Neuron (in vitro differentiated cells): ENCODE data around the gene RINL.
A peak's percentile ranks its signal among the peaks of the same experiment; 100 is the strongest.
"Not testable (repeated sequence)": the region's sequence is repeated elsewhere in the genome, so short reads cannot be mapped to it uniquely, and the experiment has no call there.

Experiments
- H2AFZ ChIP-seq: one replicate; pipeline ENCODE4 v1.6.1; 2013; ENCODE audit warnings: low read depth, mild to moderate bottlenecking, inconsistent platforms, low read length, moderate library complexity
- H3K27me3 ChIP-seq: one replicate; pipeline ENCODE4 v1.6.1; 2013; ENCODE audit warnings: low read length; ENCODE audit not compliant: insufficient read depth
- H3K36me3 ChIP-seq: one replicate; pipeline ENCODE4 v1.6.1; 2013; ENCODE audit warnings: low read length; ENCODE audit not compliant: insufficient read depth
- H3K4me1 ChIP-seq: one replicate; pipeline ENCODE4 v1.6.1; 2013; ENCODE audit warnings: low read length; ENCODE audit not compliant: insufficient read depth
- H3K4me3 ChIP-seq: 2 replicates; pipeline ENCODE4 v1.5.1; 2013; ENCODE audit warnings: mild to moderate bottlenecking, low read length, moderate library complexity
- H3K9me3 ChIP-seq: one replicate; pipeline ENCODE4 v1.6.1; 2013; ENCODE audit warnings: low read length

Gene RINL

GRCh38 chr19:38898788-38899446 is 20.8 kb upstream of the RINL start:
- H3K4me1 ChIP-seq = peaks cover 10% of the 10 kb centered on the region
- H2AFZ ChIP-seq = peak overlapping the region; percentile 69
- peak overlapping the region; percentile 74 for H3K4me3 ChIP-seq
- no peaks in the 10 kb centered on the region for H3K9me3 ChIP-seq
- no peaks in the 10 kb centered on the region for H3K36me3 ChIP-seq
- H3K27me3 ChIP-seq = no peaks in the 10 kb centered on the region

DNA sequence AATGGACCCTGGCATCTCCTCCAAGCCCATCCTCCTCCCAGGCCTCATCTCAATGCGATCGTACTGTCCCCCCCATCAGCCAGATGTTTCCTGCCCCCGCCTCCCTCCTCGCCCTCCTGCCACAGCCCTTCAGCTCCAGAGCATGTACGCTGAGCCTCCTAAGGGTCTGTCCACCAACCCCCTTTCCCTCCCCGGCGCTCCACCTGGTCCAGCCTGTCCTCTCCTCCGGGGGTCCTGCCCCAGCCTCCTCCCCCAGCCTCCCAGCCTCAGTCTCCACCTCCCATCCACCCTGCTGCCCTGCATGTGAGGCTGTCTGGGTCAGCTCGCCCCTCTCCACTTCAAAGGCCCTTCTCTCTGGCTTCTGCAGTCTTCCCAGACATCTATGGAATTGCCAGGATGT is 16.9 kb upstream of the RINL start:
- no peak overlapping the region for H3K4me3 ChIP-seq
- H3K27me3 ChIP-seq = no peaks in the 10 kb centered on the region
- H3K4me1 ChIP-seq = peaks cover 6% of the 10 kb centered on the region
- no peak overlapping the region for H2AFZ ChIP-seq
- no peaks in the 10 kb centered on the region for H3K9me3 ChIP-seq
- H3K36me3 ChIP-seq = peaks cover 2% of the 10 kb centered on the region

GRCh38 chr19:38893341-38893771 is 15.3 kb upstream of the RINL start:
- Histone ChIP-seq H3K27me3 (no peaks in the 10 kb centered on the region), H3K4me3 (no peak overlapping the region), H3K4me1 (no peaks in the 10 kb centered on the region), H3K9me3 (no peaks in the 10 kb centered on the region), H2AFZ (no peak overlapping the region), H3K36me3 (peaks cover 15% of the 10 kb centered on the region)

GRCh38 chr19:38892841-38893240 is 14.8 kb upstream of the RINL start:
- Histone ChIP-seq H3K4me3 (no peak overlapping the region), H3K9me3 (no peaks in the 10 kb centered on the region), H3K36me3 (peaks cover 15% of the 10 kb centered on the region), H2AFZ (no peak overlapping the region), H3K27me3 (no peaks in the 10 kb centered on the region), H3K4me1 (no peaks in the 10 kb centered on the region)

DNA sequence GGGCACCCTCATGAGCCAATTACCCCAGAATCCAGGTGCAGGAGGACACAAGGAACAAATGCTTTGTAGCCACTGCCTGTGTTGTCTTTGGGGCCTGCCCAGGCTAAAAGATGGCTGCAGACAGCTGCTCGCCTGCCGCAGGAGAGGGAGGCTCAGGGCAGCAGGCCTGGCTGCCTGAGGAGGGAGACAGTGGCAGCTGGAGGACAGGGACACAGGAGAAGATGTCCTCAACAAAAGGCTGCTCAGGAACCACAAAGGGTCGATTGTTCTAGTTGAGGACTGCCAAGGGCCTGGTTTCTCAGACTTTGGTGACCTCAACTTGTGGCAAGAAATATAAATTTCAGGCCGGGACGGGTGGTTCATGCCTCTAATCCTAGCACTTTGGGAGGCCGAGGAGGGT is 13.7 kb upstream of the RINL start:
- no peaks in the 10 kb centered on the region for H3K4me1 ChIP-seq

GRCh38 chr19:38890686-38891085 is 12.6 kb upstream of the RINL start:
- peaks cover 15% of the 10 kb centered on the region for H3K36me3 ChIP-seq
- no peaks in the 10 kb centered on the region for H3K27me3 ChIP-seq
- H3K9me3 ChIP-seq = no peaks in the 10 kb centered on the region
- H2AFZ ChIP-seq = no peak overlapping the region
- H3K4me1 ChIP-seq = no peaks in the 10 kb centered on the region
- H3K4me3 ChIP-seq = no peak overlapping the region

More for the DNA sequence above, 13.7 kb upstream of the RINL start:
- Histone ChIP-seq H3K27me3 (no peaks in the 10 kb centered on the region), H3K4me3 (no peak overlapping the region), H3K36me3 (peaks cover 15% of the 10 kb centered on the region), H3K9me3 (no peaks in the 10 kb centered on the region), H2AFZ (no peak overlapping the region)

- Histone ChIP-seq H2AFZ (no peak overlapping the region), H3K9me3 (no peaks in the 10 kb centered on the region), H3K4me3 (no peak overlapping the region), H3K4me1 (no peaks in the 10 kb centered on the region), H3K27me3 (no peaks in the 10 kb centered on the region), H3K36me3 (peaks cover 15% of the 10 kb centered on the region)
Observed at GRCh38 chr19:38889803-38890202, 11.7 kb upstream of the RINL start.

- peaks cover 15% of the 10 kb centered on the region for H3K36me3 ChIP-seq
- H2AFZ ChIP-seq = no peak overlapping the region
- H3K27me3 ChIP-seq = no peaks in the 10 kb centered on the region
- no peaks in the 10 kb centered on the region for H3K9me3 ChIP-seq
- H3K4me1 ChIP-seq = no peaks in the 10 kb centered on the region
- no peak overlapping the region for H3K4me3 ChIP-seq
Observed at GRCh38 chr19:38888876-38889275, 10.8 kb upstream of the RINL start.

DNA sequence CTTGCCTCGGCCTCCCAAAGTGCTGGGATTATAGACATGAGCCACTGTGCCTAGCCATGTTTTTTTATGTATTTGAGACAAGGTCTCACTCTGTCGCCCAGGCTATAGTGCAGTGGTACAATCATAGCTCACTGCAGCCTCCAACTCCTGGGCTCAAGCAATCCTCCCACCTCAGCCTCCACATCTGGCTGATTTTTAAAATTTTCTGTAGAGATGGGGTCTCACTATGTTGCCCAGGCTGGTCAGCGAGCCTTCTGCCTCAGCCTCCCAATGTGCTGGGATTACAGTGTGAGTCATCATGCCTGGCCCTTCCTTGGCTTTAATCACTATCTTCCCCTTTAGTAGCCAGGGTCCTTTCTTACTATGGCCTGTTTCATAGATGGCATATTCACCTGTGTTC is 6.6 kb upstream of the RINL start:
- not testable (repeated sequence) for H3K27me3 ChIP-seq, H3K4me3 ChIP-seq, H3K9me3 ChIP-seq, H3K4me1 ChIP-seq, H3K36me3 ChIP-seq, H2AFZ ChIP-seq

DNA sequence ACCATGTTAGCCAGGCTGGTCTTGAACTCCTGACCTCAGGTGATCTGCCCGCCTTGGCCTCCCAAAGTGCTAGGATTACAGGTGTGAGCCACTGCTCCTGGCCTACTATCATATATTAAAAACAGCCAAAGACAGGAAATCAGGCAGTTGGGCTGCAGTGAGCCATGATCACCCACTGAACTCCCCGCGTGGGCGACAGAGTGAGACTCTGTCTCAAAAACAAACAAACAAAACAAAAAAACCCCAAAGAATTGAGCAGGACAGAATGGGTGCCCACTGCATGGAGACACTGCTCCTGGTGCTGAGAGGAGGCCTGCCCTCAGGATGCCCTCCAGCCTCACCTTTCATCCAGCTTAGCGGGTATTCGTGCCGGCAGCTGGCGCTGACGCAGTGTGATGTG is 5.2 kb upstream of the RINL start:
- Histone ChIP-seq H3K36me3 (peaks cover 3% of the 10 kb centered on the region), H2AFZ (no peak overlapping the region), H3K9me3 (no peaks in the 10 kb centered on the region), H3K4me1 (no peaks in the 10 kb centered on the region), H3K27me3 (no peaks in the 10 kb centered on the region), H3K4me3 (no peak overlapping the region)

DNA sequence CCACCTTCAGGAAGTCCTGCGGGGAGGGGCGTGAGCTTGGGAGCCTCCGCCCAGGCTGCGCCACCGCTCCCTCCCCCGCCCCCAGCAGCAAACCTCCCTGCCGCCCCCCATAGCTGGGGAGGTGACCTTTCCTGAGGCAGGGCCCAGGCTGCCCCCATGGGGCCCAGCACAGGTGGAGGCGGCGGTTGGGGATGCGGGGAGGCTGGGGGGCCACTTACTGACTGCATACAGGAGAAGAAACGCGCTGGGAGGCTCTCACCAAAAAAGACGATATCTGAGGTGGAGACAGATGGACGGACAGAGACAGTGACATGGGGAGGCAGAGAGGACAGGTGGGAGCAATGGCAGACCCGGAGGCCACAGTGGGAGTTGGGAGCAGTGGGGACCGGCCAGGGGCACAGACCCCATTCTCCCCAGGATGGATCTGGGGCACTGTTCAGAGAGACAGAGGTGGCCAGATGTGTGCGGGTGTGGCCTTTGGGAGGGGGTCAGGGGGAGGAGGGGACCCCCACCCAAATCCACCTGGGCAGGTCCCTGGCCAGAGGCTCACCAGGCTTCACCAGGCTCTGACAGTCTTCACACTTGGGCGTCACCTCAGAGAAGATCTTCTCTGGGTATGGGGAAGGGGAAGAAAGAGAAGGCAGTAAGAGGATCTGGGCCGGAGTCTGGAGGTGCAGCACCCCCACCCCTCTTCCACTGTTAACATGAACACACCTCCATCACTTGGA is 3.0 kb upstream of the RINL start:
- Histone ChIP-seq H3K4me3 (no peak overlapping the region), H2AFZ (no peak overlapping the region), H3K36me3 (peaks cover 3% of the 10 kb centered on the region), H3K4me1 (no peaks in the 10 kb centered on the region), H3K27me3 (no peaks in the 10 kb centered on the region), H3K9me3 (no peaks in the 10 kb centered on the region)

- H3K4me3 ChIP-seq = no peak overlapping the region
- H3K36me3 ChIP-seq = peaks cover 3% of the 10 kb centered on the region
- no peaks in the 10 kb centered on the region for H3K27me3 ChIP-seq
- H3K9me3 ChIP-seq = no peaks in the 10 kb centered on the region
- H3K4me1 ChIP-seq = no peaks in the 10 kb centered on the region
- no peak overlapping the region for H2AFZ ChIP-seq
Observed at GRCh38 chr19:38880076-38880881, 2.2 kb upstream of the RINL start.

- Histone ChIP-seq H3K4me1 (no peaks in the 10 kb centered on the region), H3K9me3 (no peaks in the 10 kb centered on the region), H2AFZ (no peak overlapping the region), H3K27me3 (no peaks in the 10 kb centered on the region), H3K4me3 (no peak overlapping the region), H3K36me3 (peaks cover 3% of the 10 kb centered on the region)
Observed at GRCh38 chr19:38879400-38879751, 1.3 kb upstream of the RINL start.
